Gastroesophageal sphincter (tissue), 4 donors: Measurements from ENCODE around the gene UGT1A4. TPM values are rescaled to one million over a fixed set of nuclear protein-coding genes. Genes with fewer than 3 reads are reported as not detected.

Source experiments
- ATAC-seq: fragments of 150-250 bp; one replicate; pipeline ENCODE4 v1.9.1; 2016; ENCODE audit warnings: mild to moderate bottlenecking, moderate library complexity
- H3K27ac ChIP-seq, 4 donors: fragments of 200-600 bp; sonication (generic) in 3 of 4; 1 replicate in 3 of 4; 2 replicates in 1 of 4; pipeline ENCODE4 v1.5.1; 2016 to 2019
- H3K27me3 ChIP-seq: fragments of 200-600 bp; sonication (generic); one replicate; pipeline ENCODE4 v1.5.1; 2019
- H3K36me3 ChIP-seq, 2 donors: fragments of 200-600 bp; sonication (generic); one replicate each; pipeline ENCODE4 v1.5.1; 2019; ENCODE audit warnings: control low read depth in 1 of 2
- H3K4me1 ChIP-seq, 3 donors: fragments of 200-600 bp; sonication (generic); 1 replicate in 2 of 3; 2 replicates in 1 of 3; pipeline ENCODE4 v1.5.1; 2016 to 2019; ENCODE audit warnings: control low read depth in 2 of 3
- H3K4me3 ChIP-seq, 2 donors: fragments of 200-600 bp; sonication (generic); one replicate each; pipeline ENCODE4 v1.5.1; 2019; ENCODE audit warnings: mild to moderate bottlenecking in 1 of 2, moderate library complexity in 1 of 2
- H3K9me3 ChIP-seq, 3 donors: fragments of 200-600 bp; sonication (generic); one replicate each; pipeline ENCODE4 v1.5.1; 2017 to 2019; ENCODE audit warnings: control low read depth in 2 of 3
- CTCF ChIP-seq, 4 experiments: fragments of 200-600 bp in 2 of 4; fragments of 450-650 bp in 2 of 4; sonication (generic) in 1 of 4; IDR thresholded peaks; one replicate each; pipeline ENCODE4 v1.5.1; 2017 to 2019; ENCODE audit warnings: antibody characterized with exemption in 4 of 4, mild to moderate bottlenecking in 2 of 4, moderate library complexity in 2 of 4
- EP300 ChIP-seq: sonication (generic); formaldehyde crosslinking; IDR thresholded peaks from one replicate; pipeline ENCODE4 v1.6.1; 2017; ENCODE audit warnings: antibody characterized with exemption, mild to moderate bottlenecking
- POLR2A ChIP-seq, 2 donors: fragments of 450-650 bp; IDR thresholded peaks; one replicate each; pipeline ENCODE4 v1.6.1; 2017; ENCODE audit warnings: antibody characterized with exemption in 2 of 2, mild to moderate bottlenecking in 2 of 2, moderate library complexity in 1 of 2
- POLR2AphosphoS5 ChIP-seq: sonication (generic); formaldehyde crosslinking; IDR thresholded peaks from one replicate; pipeline ENCODE4 v1.6.1; 2017; ENCODE audit warnings: antibody characterized with exemption
- WGBS, 2 donors: methylation state at CpG; one replicate each; pipeline ENCODE4 v1.1.5; 2018; ENCODE audit warnings: low coverage in 1 of 2; 5-methylcytosine and 5-hydroxymethylcytosine counted together
- total RNA-seq, 4 donors: library from RNA; depleted of rRNA; stranded (reverse); fragments of >200 nt; gene quantifications; one replicate each; pipeline ENCODE4 v1.1.0, GENCODE V29; 2016

UGT1A4 gene
- under 1 TPM in 1 of 4 donors, not detected in 3; 0.13 TPM for total RNA-seq

- Histone ChIP-seq H3K36me3 (no peaks in the 10 kb centered on the region), H3K9me3 (no peaks in the 10 kb centered on the region), H3K27me3 (peaks cover 39% of the 10 kb centered on the region), H3K27ac (no peak within 1 kb of the TSS), H3K4me1 (no peaks in the 10 kb centered on the region), H3K4me3 (no peak within 1 kb of the TSS)
- no peak for ATAC-seq
- TF ChIP-seq CTCF (IDR thresholded peaks at IDR 0.05) (no peak), POLR2AphosphoS5 (no peak), POLR2A (IDR thresholded peaks at IDR 0.05) (no peak), EP300 (no peak)
- WGBS, 2 donors = 81 to 90% methylated on average over 2 to 7 of the region's 7 CpGs
Observed at GRCh38 chr2:233718552-233718951, at the start of gene UGT1A4. UGT1A4 (plus strand) TSS chr2:233718736; CDS start chr2:233718821, 85 bp downstream.

DNA sequence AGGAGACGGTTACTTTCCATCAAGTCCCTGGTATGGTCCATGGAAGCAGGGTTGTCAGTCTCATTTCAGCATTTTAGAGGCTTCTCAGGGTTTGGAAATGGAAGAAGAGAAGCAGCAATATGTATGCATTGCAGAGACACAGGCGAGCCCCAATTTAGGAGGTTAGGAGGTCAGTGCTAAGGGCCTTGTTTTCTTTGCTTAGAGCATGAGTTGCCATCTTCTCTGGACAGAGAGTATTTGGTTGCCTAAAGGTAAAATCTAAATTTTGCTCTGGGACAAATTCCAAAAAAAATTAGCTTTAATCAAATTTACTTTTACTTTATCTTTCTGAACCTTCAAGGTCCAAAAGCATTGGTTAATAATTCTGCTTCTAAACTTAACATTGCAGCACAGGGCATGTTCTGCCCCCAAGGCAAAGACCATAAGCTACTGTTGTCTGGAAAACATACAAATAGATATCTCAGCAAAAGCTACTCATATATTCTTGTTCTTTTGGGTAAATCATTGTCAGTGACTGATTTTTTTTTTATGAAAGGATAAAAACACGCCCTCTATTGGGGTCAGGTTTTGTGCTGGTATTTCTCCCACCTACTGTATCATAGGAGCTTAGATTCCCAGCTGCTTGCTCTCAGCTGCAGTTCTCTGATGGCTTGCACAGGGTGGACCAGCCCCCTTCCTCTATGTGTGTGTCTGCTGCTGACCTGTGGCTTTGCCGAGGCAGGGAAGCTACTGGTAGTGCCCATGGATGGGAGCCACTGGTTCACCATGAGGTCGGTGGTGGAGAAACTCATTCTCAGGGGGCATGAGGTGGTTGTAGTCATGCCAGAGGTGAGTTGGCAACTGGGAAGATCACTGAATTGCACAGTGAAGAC is 47.0 kb upstream of the UGT1A4 start, which contains the start of gene UGT1A9:
UGT1A9 (plus strand) TSS at position 609 of the 872 bp plus-strand sequence; CDS start at position 646, 37 bp downstream.
- no peak within 1 kb of the TSS for H3K27ac ChIP-seq
- H3K4me1 ChIP-seq = no peaks in the 10 kb centered on the region
- no peak within 1 kb of the TSS for H3K4me3 ChIP-seq
- no peaks in the 10 kb centered on the region for H3K36me3 ChIP-seq
- H3K27me3 ChIP-seq = peaks cover 11% of the 10 kb centered on the region
- no peaks in the 10 kb centered on the region for H3K9me3 ChIP-seq
- no peak for TF ChIP-seq POLR2AphosphoS5
- TF ChIP-seq EP300 = no peak
- TF ChIP-seq CTCF (IDR thresholded peaks at IDR 0.05) = no peak
- TF ChIP-seq POLR2A (IDR thresholded peaks at IDR 0.05) = no peak
- ATAC-seq = no peak
- WGBS, 2 donors = 71 to 73% methylated on average over 2 to 3 of the region's 5 CpGs

- H3K9me3 ChIP-seq = no peaks in the 10 kb centered on the region
- TF ChIP-seq CTCF (IDR thresholded peaks at IDR 0.05) (no peak), POLR2A (IDR thresholded peaks at IDR 0.05) (no peak), POLR2AphosphoS5 (no peak), EP300 (no peak)
- 54 to 76% methylated on average over 3 of the region's 3 CpGs for WGBS, 2 donors
- no peaks in the 10 kb centered on the region for H3K36me3 ChIP-seq
- ATAC-seq = no peak
- H3K4me1 ChIP-seq = no peaks in the 10 kb centered on the region
- H3K4me3 ChIP-seq = no peak overlapping the region
- peaks cover 17% of the 10 kb centered on the region for H3K27me3 ChIP-seq
- H3K27ac ChIP-seq = no peak overlapping the region
Observed at GRCh38 chr2:233672886-233673285, 45.6 kb upstream of the UGT1A4 start.

- H3K9me3 ChIP-seq = no peaks in the 10 kb centered on the region
- no peaks in the 10 kb centered on the region for H3K36me3 ChIP-seq
- no peak overlapping the region for H3K4me3 ChIP-seq
- TF ChIP-seq POLR2AphosphoS5 (no peak), CTCF (IDR thresholded peaks at IDR 0.05) (no peak), POLR2A (IDR thresholded peaks at IDR 0.05) (no peak), EP300 (no peak)
- no peak overlapping the region for H3K27ac ChIP-seq
- no peak for ATAC-seq
- peaks cover 17% of the 10 kb centered on the region for H3K27me3 ChIP-seq
- no peaks in the 10 kb centered on the region for H3K4me1 ChIP-seq
Observed at GRCh38 chr2:233673896-233674295, 44.6 kb upstream of the UGT1A4 start.

DNA sequence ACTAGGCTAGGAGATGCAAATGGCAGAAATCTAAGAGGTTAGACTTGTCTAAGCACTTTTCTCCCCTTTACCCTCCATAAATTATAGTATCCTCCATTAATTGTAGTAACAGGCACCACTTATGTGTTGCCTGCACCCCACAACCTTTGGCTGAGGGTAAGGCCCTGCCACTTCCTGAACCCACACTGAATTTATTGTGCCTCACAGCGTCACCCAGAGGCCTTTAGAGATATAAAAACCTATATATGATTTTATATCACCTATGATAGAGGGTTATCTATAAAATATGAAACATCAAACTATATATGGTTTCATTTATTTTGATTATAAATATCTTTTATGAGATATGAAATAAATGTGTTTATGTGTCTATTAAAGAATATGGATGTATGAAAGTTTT is 44.2 kb upstream of the UGT1A4 start:
- Histone ChIP-seq H3K27ac (no peak overlapping the region), H3K36me3 (no peaks in the 10 kb centered on the region), H3K4me3 (no peak overlapping the region), H3K4me1 (no peaks in the 10 kb centered on the region), H3K27me3 (peaks cover 17% of the 10 kb centered on the region), H3K9me3 (no peaks in the 10 kb centered on the region)
- 50 to 55% methylated on average over 1 of the region's 1 CpG for WGBS, 2 donors
- no peak for ATAC-seq
- TF ChIP-seq EP300 (no peak), POLR2A (IDR thresholded peaks at IDR 0.05) (no peak), POLR2AphosphoS5 (no peak), CTCF (IDR thresholded peaks at IDR 0.05) (no peak)
